K562 (cell line): ENCODE measurements around the gene MLKL. TPM values are rescaled to one million over a fixed set of nuclear protein-coding genes. Genes with fewer than 3 reads are reported as not detected.

Experiments used
- DEAF1 ChIP-seq: fragments of 450-650 bp; formaldehyde crosslinking; IDR thresholded peaks from 2 replicates; pipeline ENCODE4 v1.4.0; 2020; ENCODE audit warnings: mild to moderate bottlenecking, moderate library complexity
- ESRRA ChIP-seq: fragments of 450-650 bp; IDR thresholded peaks from 2 replicates; pipeline ENCODE4 v1.6.1; 2014; ENCODE audit warnings: low read depth, mild to moderate bottlenecking, moderate library complexity, borderline replicate concordance
- HDAC6 ChIP-seq: IDR thresholded peaks from 2 replicates; pipeline ENCODE4 v1.6.1; 2012; ENCODE audit warnings: low read depth, mild to moderate bottlenecking, control low read depth, inconsistent platforms, low read length, moderate library complexity
- MAZ ChIP-seq, 2 experiments: fragments of 450-650 bp in 1 of 2; sonication (generic) in 1 of 2; formaldehyde crosslinking; IDR thresholded peaks in 1 of 2; conservative IDR thresholded peaks in 1 of 2; 2 replicates each; pipeline versions ENCODE4 v1.4.0 to v1.5.0; 2020; ENCODE audit warnings: mild to moderate bottlenecking in 1 of 2, missing genetic modification reagents in 1 of 2
- MYNN ChIP-seq, 2 experiments: sonication (generic); formaldehyde crosslinking in 1 of 2; IDR thresholded peaks; 2 replicates each; pipeline versions ENCODE4 v1.5.0 to v1.6.1; 2016 to 2020; ENCODE audit warnings: antibody characterized with exemption in 1 of 2, missing genetic modification reagents in 1 of 2
- RCOR1 ChIP-seq, 2 experiments: IDR thresholded peaks; 2 replicates each; pipeline ENCODE4 v1.6.1; 2012; ENCODE audit warnings: low read depth in 2 of 2, low read length in 2 of 2, borderline replicate concordance in 1 of 2, improper control_type of control experiment in 1 of 2
- RREB1 ChIP-seq: fragments of 250-450 bp; sonication (Bioruptor Pico); IDR thresholded peaks from 2 replicates; pipeline ENCODE4 v1.4.0; 2020
- STAG1 ChIP-seq: sonication (generic); formaldehyde crosslinking; IDR thresholded peaks from 2 replicates; pipeline ENCODE4 v1.5.0; 2020; ENCODE audit warnings: missing genetic modification reagents, borderline replicate concordance
- TEAD4 ChIP-seq, 2 experiments: sonication (generic) in 1 of 2; formaldehyde crosslinking in 1 of 2; IDR thresholded peaks; 2 replicates each; pipeline versions ENCODE4 v1.6.1 to v1.8.0; 2012 to 2022; ENCODE audit warnings: borderline replicate concordance in 1 of 2, inconsistent platforms in 1 of 2, low read length in 1 of 2, mild to moderate bottlenecking in 1 of 2, missing genetic modification reagents in 1 of 2
- polyA plus RNA-seq, 8 experiments: library from polyadenylated mRNA; depleted of rRNA in 4 of 8; stranded (reverse) in 5 of 8; unstranded in 3 of 8; fragments of >200 nt; fragmentation: Nextera tagmentation in 2 of 8; fragmentation: Illumina TruSeq in 1 of 8; extraction: Ambion mirVana in 2 of 8; extraction: Trizol in 1 of 8; gene quantifications; 2 replicates each; pipeline versions ENCODE4 v1.2.1 to v1.2.3, GENCODE V29; 2011 to 2014; ENCODE audit warnings: inconsistent platforms in 1 of 8, missing spikeins in 1 of 8
- total RNA-seq, 7 experiments: library from RNA; depleted of rRNA in 6 of 7; stranded (reverse); fragments of >200 nt in 6 of 7; fragmentation: Illumina TruSeq in 2 of 7; extraction: Trizol in 2 of 7; gene quantifications; 2 replicates each; pipeline versions ENCODE4 v1.2.1 to v1.2.3, GENCODE V29; 2011 to 2021; ENCODE audit warnings: low replicate concordance in 1 of 7

MLKL gene
- total and polyA plus RNA-seq, 9 of the 15 experiments (the other 6 are each of a cell fraction or from before 2014, with no cell fraction given) = 1.6 to 6.1 (median 4.8) TPM

- TF ChIP-seq RREB1 (CRISPR knock-in tag) (no peak), ESRRA (no peak), STAG1 (CRISPR knock-in tag) (peak; percentile 60; the same call in 1 of the 2 replicates), MYNN (IDR thresholded peaks at IDR 0.05) (no peak), MYNN (CRISPR knock-in tag; IDR thresholded peaks at IDR 0.05) (no peak), TEAD4 (IDR thresholded peaks at IDR 0.05; ENCODE audit: low read length) (peak; percentile 11; the same call in 1 of the 2 replicates), TEAD4 (CRISPR knock-in tag; IDR thresholded peaks at IDR 0.05; ENCODE audit: borderline replicate concordance) (no peak), HDAC6 (no peak), MAZ (CRISPR knock-in tag; conservative IDR thresholded peaks at IDR 0.05 in 1 of 2, IDR thresholded peaks at IDR 0.05 in 1 of 2) (0 out of 4 replicates have a peak, but pooled peaks of 1 of the 2 experiments have one; percentile 22), RCOR1 (IDR thresholded peaks at IDR 0.05; ENCODE audit: borderline replicate concordance in 1 of 2, low read depth in 2 of 2, low read length in 2 of 2) (peak in 1 of 2 experiments; percentile 54; a peak in 1 of 4 replicates), DEAF1 (CRISPR knock-in tag) (peak; percentile 81)
Measured at GRCh38 chr16:74709441-74709877, 8.8 kb upstream of the MLKL start (continued).
